HG03060 (cell line): ENCODE measurements around the gene PHF21A.
A peak's percentile ranks its signal among the peaks of the same experiment; 100 is the strongest.

Experiments
- ATAC-seq: cut with Tn5 transposase; IDR thresholded peaks from one replicate; pipeline ENCODE4 v1.9.1; 2021; ENCODE audit warnings: low read depth, moderate number of reproducible peaks; ENCODE audit not compliant: unreplicated experiment

The PHF21A gene

GRCh38 chr11:45924927-45925326 lies 196.3 kb downstream of the PHF21A start:
- ATAC-seq: no peak

GRCh38 chr11:45924036-45924915 lies 197.0 kb downstream of the PHF21A start:
- no peak for ATAC-seq

- ATAC-seq: no peak
Observed at GRCh38 chr11:45922425-45923082, 198.7 kb downstream of the PHF21A start, which contains the start of gene LARGE2. LARGE2 (plus strand) TSS chr11:45922656; CDS start chr11:45922883, 227 bp downstream.

- no peak for ATAC-seq
Observed at GRCh38 chr11:45921561-45922424, 199.5 kb downstream of the PHF21A start.

- ATAC-seq: no peak
Observed at GRCh38 chr11:45920531-45921477, 200.4 kb downstream of the PHF21A start.

GRCh38 chr11:45919806-45920530 lies 201.3 kb downstream of the PHF21A start:
- ATAC-seq: no peak

- ATAC-seq: no peak
Observed at GRCh38 chr11:45918962-45919675, 202.1 kb downstream of the PHF21A start.

- ATAC-seq: no peak
Observed at GRCh38 chr11:45918331-45918941, 202.8 kb downstream of the PHF21A start.

GRCh38 chr11:45917623-45918330 lies 203.5 kb downstream of the PHF21A start, which contains the start of gene PEX16:
PEX16 (minus strand) TSS chr11:45917877; CDS start chr11:45917811, 66 bp downstream.
- ATAC-seq: peak; percentile 85

GRCh38 chr11:45917286-45917622 lies 204.0 kb downstream of the PHF21A start:
- no peak for ATAC-seq

- ATAC-seq: no peak
Observed at GRCh38 chr11:45915446-45915845, 205.8 kb downstream of the PHF21A start.

GRCh38 chr11:45913942-45914635 lies 207.2 kb downstream of the PHF21A start:
- no peak for ATAC-seq

GRCh38 chr11:45913514-45913913 lies 207.7 kb downstream of the PHF21A start:
- ATAC-seq: no peak

GRCh38 chr11:45910623-45911022 lies 210.6 kb downstream of the PHF21A start:
- no peak for ATAC-seq

GRCh38 chr11:45909594-45910475 lies 211.4 kb downstream of the PHF21A start:
- no peak for ATAC-seq

GRCh38 chr11:45907911-45908370 lies 213.3 kb downstream of the PHF21A start:
- ATAC-seq: no peak
